Measurements from ENCODE around the gene DBNDD1.
"Not testable (repeated sequence)": the region's sequence is repeated elsewhere in the genome, so short reads cannot be mapped to it uniquely, and the experiment has no call there.

Gene DBNDD1

DNA sequence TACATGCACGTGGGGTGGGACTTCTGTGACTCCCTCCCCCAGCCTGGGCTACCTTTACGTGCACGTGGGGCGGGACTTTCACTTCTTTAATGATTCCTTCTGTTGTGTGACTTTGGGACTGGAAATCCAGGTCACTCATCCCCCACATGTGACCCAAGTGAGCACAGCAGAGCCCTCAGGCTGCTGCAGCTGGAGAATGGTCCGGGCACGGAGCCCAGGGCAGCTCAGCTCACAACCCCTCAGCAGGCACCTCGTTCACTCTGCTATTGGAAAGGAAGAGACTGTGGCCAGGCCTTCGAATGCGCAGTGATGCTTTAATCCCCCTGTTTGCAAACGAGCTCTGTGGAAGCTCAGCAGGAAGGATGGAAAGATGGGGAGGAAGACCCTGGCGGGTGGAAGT lies 14.7 kb downstream of the DBNDD1 start:
- H3K9me3 ChIP-seq (ENCODE audit: low read depth, low read length), result no peaks in the 10 kb centered on the region
- no peak overlapping the region for H3K4me3 ChIP-seq
- TF ChIP-seq POLR2AphosphoS5 (IDR thresholded peaks at IDR 0.05; ENCODE audit: borderline replicate concordance, low read depth, low read length) (no peak), FOXP2 (optimal IDR thresholded peaks at IDR 0.05; ENCODE audit: control extremely low read depth, extremely low read length, insufficient read depth) (no peak), EZH2 (IDR thresholded peaks at IDR 0.05) (no peak)
- DNase-seq (ENCODE audit: low read depth, low spot score), result no peak
- no peaks in the 10 kb centered on the region for H3K36me3 ChIP-seq (ENCODE audit: insufficient read depth, low read length)
- no peak overlapping the region for H3K27ac ChIP-seq
- no peak overlapping the region for H3K9ac ChIP-seq (ENCODE audit: insufficient read length)

DNA sequence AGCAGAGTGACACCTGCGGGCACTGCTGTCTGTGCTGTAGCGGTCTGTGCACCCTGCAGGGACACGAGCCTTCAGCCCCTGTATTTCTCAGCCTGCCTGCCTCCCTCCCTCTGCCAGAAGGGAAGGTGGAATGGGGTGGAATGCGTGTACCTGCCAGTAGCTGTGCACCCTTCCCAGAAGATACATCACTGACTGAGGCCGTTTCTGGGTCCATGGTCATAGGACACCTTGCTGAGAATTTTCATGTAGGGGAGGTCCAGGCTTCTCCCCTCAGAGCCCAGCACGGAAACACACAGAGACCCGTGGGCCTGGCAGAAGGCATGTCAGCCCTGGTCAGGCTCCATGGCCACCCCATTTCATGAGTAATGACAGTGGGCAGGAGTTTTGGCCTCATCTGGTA lies 16.5 kb downstream of the DBNDD1 start:
- TF ChIP-seq POLR2AphosphoS5 (IDR thresholded peaks at IDR 0.05; ENCODE audit: borderline replicate concordance, low read depth, low read length) (no peak), FOXP2 (optimal IDR thresholded peaks at IDR 0.05; ENCODE audit: control extremely low read depth, extremely low read length, insufficient read depth) (no peak), EZH2 (IDR thresholded peaks at IDR 0.05) (no peak)
- Histone ChIP-seq H3K36me3 (ENCODE audit: insufficient read depth, low read length) (no peaks in the 10 kb centered on the region), H3K4me3 (no peak overlapping the region), H3K27ac (no peak overlapping the region), H3K9ac (ENCODE audit: insufficient read length) (no peak overlapping the region), H3K9me3 (ENCODE audit: low read depth, low read length) (no peaks in the 10 kb centered on the region)
- no peak for DNase-seq (ENCODE audit: low read depth, low spot score)

DNA sequence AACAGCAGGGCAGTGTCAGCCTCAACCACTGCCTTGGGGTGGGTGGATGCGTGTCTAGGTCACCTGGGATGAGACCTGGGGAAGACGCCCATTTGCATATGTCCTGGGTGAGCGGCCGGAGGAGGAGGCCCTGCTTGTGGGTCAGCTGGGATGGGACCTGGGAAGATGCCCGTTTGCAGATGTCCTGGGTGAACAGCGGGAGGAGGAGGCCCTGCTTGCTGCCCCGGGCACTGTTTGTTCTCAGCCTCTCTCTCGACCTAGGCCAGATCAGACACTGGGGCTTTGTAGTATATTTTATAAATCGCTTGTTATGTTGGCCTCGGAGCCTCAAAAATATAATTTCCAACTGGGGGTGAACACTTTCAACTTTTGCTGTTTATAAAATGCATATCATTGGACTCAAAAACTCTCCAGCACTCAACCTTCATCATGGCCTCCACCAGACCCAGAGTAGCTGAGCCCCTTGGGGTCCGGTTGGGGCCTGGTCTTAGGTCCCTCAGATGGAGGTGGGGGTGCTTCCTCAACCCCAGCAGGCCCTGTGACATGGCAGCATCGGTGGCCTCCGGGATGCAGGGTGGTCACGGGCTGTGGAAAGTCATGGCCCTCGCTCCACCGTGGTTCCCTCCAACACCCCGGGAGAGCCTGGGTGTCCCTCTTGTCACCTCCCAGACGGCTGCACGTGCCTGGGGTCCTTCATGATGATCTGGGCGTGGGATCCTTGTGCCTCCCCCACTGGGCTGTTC lies 17.3 kb downstream of the DBNDD1 start:
- no peak overlapping the region for H3K9ac ChIP-seq (ENCODE audit: insufficient read length)
- no peak for DNase-seq (ENCODE audit: low read depth, low spot score)
- no peaks in the 10 kb centered on the region for H3K9me3 ChIP-seq (ENCODE audit: low read depth, low read length)
- no peak overlapping the region for H3K4me3 ChIP-seq
- TF ChIP-seq POLR2AphosphoS5 (IDR thresholded peaks at IDR 0.05; ENCODE audit: borderline replicate concordance, low read depth, low read length), result no peak
- no peak for TF ChIP-seq EZH2 (IDR thresholded peaks at IDR 0.05)
- no peak for TF ChIP-seq FOXP2 (optimal IDR thresholded peaks at IDR 0.05; ENCODE audit: control extremely low read depth, extremely low read length, insufficient read depth)
- H3K27ac ChIP-seq, result no peak overlapping the region
- H3K36me3 ChIP-seq (ENCODE audit: insufficient read depth, low read length), result no peaks in the 10 kb centered on the region

DNA sequence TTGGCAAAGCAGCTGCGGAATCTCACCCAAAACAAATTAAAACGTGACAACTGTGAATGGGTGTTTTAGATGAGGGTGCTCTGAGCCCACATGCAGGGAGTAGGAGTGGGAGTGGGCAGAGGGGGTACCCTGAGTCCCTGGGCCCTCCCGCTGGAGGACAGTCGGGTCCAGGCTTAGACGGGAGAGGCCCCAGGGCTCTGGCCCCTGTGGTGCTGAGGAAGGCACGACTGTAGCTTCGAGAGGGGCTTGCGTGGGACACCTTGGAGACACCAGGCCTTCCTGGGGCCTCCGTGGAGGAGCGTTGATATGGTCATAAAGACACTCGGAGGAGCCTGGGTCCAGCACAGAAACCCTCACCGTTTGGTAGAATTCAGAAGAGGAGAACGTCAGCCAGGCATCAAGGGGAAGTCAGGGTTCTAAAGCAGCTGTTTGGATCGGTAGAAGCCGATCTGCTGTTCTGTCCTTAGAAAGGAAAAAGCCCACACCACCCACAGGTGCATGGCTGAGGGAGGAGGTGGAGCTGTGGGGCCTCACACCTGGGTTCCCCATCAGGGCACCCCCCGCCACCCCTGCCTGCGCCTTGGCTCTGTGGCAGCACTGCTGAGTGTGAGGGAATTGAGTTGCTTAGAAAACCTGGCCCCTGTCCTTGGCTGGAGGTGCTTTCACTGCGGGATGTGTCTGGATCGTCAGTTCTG lies 18.4 kb downstream of the DBNDD1 start:
- no peak for TF ChIP-seq FOXP2 (optimal IDR thresholded peaks at IDR 0.05; ENCODE audit: control extremely low read depth, extremely low read length, insufficient read depth)
- TF ChIP-seq EZH2 (IDR thresholded peaks at IDR 0.05), result no peak
- no peak for TF ChIP-seq POLR2AphosphoS5 (IDR thresholded peaks at IDR 0.05; ENCODE audit: borderline replicate concordance, low read depth, low read length)

DNA sequence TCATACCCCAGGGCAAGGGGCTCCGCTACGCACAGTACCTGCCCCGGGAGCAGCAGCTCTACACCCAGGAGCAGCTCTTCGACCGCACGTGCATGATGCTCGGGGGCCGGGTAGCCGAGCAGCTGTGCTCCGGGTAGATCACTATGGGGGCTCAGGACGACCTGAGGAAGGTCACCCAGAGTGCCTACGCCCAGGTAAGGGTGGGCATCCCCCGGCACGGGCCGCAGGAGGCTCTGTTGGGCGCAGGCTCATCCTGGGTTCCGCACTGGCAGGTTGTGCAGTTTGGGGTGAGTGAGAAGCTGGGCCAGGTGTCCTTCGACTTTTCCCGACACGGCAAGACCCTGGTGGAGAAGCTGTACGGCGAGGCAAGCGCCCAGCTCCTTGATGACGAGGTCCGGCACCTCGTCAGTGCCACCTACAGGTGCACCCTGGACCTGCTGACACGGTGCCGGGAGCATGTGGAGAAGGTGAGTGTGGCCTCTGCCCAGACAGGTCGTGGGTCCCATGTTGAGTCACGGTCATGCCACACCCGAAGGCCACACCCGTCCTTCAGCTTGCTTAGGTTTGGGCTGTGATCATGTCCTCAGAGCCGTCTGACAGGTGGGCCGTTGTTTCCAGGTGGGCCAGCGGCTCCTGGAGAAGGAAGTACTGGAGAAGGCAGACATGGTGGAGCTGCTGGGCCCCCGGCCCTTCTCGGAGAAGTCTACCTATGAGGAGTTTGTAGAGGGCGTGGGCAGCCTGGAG lies 19.3 kb downstream of the DBNDD1 start:
- peaks cover 15% of the 10 kb centered on the region for H3K36me3 ChIP-seq (ENCODE audit: insufficient read depth, low read length)
- no peaks in the 10 kb centered on the region for H3K9me3 ChIP-seq (ENCODE audit: low read depth, low read length)
- no peak overlapping the region for H3K27ac ChIP-seq
- no peak for TF ChIP-seq FOXP2 (optimal IDR thresholded peaks at IDR 0.05; ENCODE audit: control extremely low read depth, extremely low read length, insufficient read depth)
- no peak for TF ChIP-seq EZH2 (IDR thresholded peaks at IDR 0.05)
- no peak for TF ChIP-seq POLR2AphosphoS5 (IDR thresholded peaks at IDR 0.05; ENCODE audit: borderline replicate concordance, low read depth, low read length)
- no peak overlapping the region for H3K4me3 ChIP-seq
- DNase-seq (ENCODE audit: low read depth, low spot score), result no peak
- H3K9ac ChIP-seq (ENCODE audit: insufficient read length), result no peak overlapping the region

More for the DNA sequence above, 18.4 kb downstream of the DBNDD1 start:
- no peak for DNase-seq (ENCODE audit: low read depth, low spot score)
- H3K27ac ChIP-seq, result no peak overlapping the region
- peaks cover 9% of the 10 kb centered on the region for H3K36me3 ChIP-seq (ENCODE audit: insufficient read depth, low read length)
- H3K9me3 ChIP-seq (ENCODE audit: low read depth, low read length), result no peaks in the 10 kb centered on the region
- no peak overlapping the region for H3K4me3 ChIP-seq
- H3K9ac ChIP-seq (ENCODE audit: insufficient read length), result no peak overlapping the region

DNA sequence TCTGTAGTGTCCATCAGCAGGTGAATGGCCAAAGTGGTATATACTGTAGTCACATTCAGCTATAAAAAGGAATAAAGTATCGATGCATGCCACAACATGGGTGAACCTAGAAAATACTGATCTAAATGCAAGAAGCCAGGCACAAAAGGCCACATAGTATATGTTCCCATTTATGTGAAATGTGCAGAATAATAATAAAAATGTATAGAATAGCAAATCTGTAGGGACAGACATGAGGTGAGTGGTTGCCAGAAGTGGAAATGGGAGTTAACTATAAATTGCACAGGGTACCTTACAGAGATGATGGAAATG lies 23.1 kb downstream of the DBNDD1 start:
- H3K36me3 ChIP-seq (ENCODE audit: insufficient read depth, low read length), result peaks cover 15% of the 10 kb centered on the region
- no peak overlapping the region for H3K4me3 ChIP-seq
- no peaks in the 10 kb centered on the region for H3K9me3 ChIP-seq (ENCODE audit: low read depth, low read length)
- TF ChIP-seq POLR2AphosphoS5 (IDR thresholded peaks at IDR 0.05; ENCODE audit: borderline replicate concordance, low read depth, low read length), result no peak
- no peak for TF ChIP-seq FOXP2 (optimal IDR thresholded peaks at IDR 0.05; ENCODE audit: control extremely low read depth, extremely low read length, insufficient read depth)
- TF ChIP-seq EZH2 (IDR thresholded peaks at IDR 0.05), result no peak
- H3K9ac ChIP-seq (ENCODE audit: insufficient read length), result no peak overlapping the region
- no peak for DNase-seq (ENCODE audit: low read depth, low spot score)
- H3K27ac ChIP-seq, result peak overlapping the region; percentile 97

DNA sequence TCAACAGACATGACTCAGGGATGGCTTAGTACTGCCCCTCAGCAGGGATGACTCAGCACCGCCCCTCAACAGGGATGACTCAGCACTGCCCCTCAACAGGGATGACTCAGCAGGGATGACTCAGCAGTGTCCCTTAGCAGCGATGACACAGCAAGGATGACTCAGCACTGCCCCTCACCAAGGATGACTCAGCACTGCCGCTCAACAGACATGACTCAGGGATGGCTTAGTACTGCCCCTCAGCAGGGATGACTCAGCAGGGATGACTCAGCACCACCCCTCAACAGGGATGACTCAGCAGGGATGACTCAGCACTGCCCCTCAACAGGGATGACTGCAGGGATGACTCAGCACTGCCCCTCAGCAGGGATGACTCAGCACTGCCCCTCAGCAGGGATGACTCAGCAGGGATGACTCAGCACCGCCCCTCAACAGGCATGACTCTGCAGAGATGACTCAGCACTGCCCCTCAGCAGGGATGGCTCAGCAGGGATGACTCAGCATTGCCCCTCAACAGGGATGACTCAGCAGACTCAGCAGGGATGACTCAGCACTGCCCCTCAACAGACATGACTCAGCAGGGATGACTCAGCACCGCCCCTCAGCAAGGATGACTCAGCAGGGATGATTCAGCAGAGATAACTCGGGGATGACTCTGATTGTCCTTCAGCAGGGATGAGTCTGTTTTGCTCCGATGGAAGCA lies 23.6 kb downstream of the DBNDD1 start:
- H3K4me3 ChIP-seq; H3K9ac ChIP-seq (ENCODE audit: insufficient read length); H3K9me3 ChIP-seq (ENCODE audit: low read depth, low read length); DNase-seq (ENCODE audit: low read depth, low spot score): not testable (repeated sequence)
- Histone ChIP-seq H3K36me3 (ENCODE audit: insufficient read depth, low read length) (peaks cover 15% of the 10 kb centered on the region), H3K27ac (peak overlapping the region; percentile 97)

DNA sequence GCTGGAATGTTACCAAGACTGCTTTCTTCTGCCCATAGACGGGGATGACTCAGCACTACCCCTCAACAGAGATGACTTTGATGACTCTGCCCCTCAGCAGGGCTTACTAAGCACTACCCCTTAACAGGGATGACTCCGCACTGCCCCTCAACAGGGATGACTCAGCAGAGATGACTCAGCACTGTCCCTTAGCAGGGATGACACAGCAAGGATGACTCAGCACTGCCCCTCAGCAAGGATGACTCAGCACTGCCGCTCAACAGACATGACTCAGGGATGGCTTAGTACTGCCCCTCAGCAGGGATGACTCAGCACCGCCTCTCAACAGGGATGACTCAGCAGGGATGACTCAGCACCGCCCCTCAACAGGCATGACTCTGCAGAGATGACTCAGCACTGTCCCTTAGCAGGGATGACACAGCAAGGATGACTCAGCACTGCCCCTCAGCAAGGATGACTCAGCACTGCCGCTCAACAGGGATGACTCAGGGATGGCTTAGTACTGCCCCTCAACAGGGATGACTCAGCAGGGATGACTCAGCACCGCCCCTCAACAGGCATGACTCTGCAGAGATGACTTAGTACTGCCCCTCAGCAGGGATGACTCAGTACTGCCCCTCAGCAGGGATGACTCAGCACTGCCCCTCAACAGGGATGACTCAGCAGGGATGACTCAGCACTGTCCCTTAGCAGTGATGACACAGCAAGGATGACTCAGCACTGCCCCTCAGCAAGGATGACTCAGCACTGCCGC lies 24.4 kb downstream of the DBNDD1 start:
- peaks cover 15% of the 10 kb centered on the region for H3K36me3 ChIP-seq (ENCODE audit: insufficient read depth, low read length)
- H3K4me3 ChIP-seq, result peak overlapping the region; percentile 47; the same call in 1 of the 2 replicates
- H3K9me3 ChIP-seq (ENCODE audit: low read depth, low read length); H3K9ac ChIP-seq (ENCODE audit: insufficient read length): not testable (repeated sequence)
- H3K27ac ChIP-seq, result peak overlapping the region; percentile 97
- DNase-seq (ENCODE audit: low read depth, low spot score), result peak; percentile 56
